ENCODE results near the gene CORIN.

The CORIN gene

DNA sequence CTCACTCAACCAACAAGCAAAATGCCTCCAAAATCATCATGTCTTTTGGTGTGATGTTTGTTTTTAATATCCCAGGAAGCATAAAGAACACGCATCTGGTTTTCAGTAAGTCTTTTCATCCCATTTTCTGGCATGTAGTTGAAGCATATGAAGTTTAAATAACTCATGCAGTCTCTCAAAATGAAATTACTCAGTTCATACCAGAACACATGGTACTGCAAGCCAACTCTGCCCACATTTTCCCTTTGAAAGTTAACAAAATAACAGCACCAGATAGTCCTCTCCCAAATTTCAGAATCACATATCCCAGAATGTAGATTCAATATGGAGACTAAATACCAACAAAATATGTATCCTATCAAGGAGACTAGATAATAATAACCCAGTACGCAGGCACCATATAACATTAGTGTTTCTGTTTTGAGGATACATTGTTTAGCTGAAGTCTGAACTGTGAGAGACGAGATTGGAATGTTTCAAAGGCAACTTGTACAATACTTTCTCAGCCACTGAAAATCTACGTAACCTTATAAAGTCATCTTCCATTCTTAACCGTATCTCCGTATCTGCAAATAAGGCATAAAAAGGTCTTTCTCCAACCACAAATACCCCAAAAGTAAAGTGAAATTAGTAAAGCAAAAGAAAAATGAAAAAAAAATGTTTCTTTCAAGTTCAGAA lies 23.1 kb downstream of the CORIN start:
- TF ChIP-seq PPARA (CRISPR knock-in tag; IDR thresholded peaks at IDR 0.05; ENCODE audit: borderline replicate concordance) (no peak), CSDC2 (CRISPR knock-in tag; IDR thresholded peaks at IDR 0.05) (no peak), TOX (CRISPR knock-in tag; IDR thresholded peaks at IDR 0.05; ENCODE audit: borderline replicate concordance) (no peak), ARNTL (CRISPR knock-in tag; IDR thresholded peaks at IDR 0.05; ENCODE audit: borderline replicate concordance, low read depth) (no peak), TCF4 (CRISPR knock-in tag; IDR thresholded peaks at IDR 0.05; ENCODE audit: borderline replicate concordance) (no peak), ZFP3 (CRISPR knock-in tag; IDR thresholded peaks at IDR 0.05) (no peak), ESRRG (CRISPR knock-in tag; IDR thresholded peaks at IDR 0.05) (no peak), BACH2 (CRISPR knock-in tag; IDR thresholded peaks at IDR 0.05; ENCODE audit: borderline replicate concordance) (no peak), ZFP30 (CRISPR knock-in tag; IDR thresholded peaks at IDR 0.05) (no peak), ZC3H10 (CRISPR knock-in tag; IDR thresholded peaks at IDR 0.05) (no peak), SNAI2 (CRISPR knock-in tag; IDR thresholded peaks at IDR 0.05) (no peak), ZNF70 (CRISPR knock-in tag; IDR thresholded peaks at IDR 0.05) (no peak), RARB (CRISPR knock-in tag; IDR thresholded peaks at IDR 0.05) (no peak), ISL1 (CRISPR knock-in tag; IDR thresholded peaks at IDR 0.05) (no peak)
- TF ChIP-seq, protein P1, sequence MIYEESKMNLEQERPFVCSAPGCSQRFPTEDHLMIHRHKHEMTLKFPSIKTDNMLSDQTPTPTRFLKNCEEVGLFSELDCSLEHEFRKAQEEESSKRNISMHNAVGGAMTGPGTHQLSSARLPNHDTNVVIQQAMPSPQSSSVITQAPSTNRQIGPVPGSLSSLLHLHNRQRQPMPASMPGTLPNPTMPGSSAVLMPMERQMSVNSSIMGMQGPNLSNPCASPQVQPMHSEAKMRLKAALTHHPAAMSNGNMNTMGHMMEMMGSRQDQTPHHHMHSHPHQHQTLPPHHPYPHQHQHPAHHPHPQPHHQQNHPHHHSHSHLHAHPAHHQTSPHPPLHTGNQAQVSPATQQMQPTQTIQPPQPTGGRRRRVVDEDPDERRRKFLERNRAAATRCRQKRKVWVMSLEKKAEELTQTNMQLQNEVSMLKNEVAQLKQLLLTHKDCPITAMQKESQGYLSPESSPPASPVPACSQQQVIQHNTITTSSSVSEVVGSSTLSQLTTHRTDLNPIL (CRISPR knock-in tag; IDR thresholded peaks at IDR 0.05; ENCODE audit: low read depth), result no peak
- TF ChIP-seq, protein P2, sequence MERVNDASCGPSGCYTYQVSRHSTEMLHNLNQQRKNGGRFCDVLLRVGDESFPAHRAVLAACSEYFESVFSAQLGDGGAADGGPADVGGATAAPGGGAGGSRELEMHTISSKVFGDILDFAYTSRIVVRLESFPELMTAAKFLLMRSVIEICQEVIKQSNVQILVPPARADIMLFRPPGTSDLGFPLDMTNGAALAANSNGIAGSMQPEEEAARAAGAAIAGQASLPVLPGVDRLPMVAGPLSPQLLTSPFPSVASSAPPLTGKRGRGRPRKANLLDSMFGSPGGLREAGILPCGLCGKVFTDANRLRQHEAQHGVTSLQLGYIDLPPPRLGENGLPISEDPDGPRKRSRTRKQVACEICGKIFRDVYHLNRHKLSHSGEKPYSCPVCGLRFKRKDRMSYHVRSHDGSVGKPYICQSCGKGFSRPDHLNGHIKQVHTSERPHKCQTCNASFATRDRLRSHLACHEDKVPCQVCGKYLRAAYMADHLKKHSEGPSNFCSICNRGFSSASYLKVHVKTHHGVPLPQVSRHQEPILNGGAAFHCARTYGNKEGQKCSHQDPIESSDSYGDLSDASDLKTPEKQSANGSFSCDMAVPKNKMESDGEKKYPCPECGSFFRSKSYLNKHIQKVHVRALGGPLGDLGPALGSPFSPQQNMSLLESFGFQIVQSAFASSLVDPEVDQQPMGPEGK (CRISPR knock-in tag; IDR thresholded peaks at IDR 0.05; ENCODE audit: borderline replicate concordance), result no peak
- TF ChIP-seq, protein P3, sequence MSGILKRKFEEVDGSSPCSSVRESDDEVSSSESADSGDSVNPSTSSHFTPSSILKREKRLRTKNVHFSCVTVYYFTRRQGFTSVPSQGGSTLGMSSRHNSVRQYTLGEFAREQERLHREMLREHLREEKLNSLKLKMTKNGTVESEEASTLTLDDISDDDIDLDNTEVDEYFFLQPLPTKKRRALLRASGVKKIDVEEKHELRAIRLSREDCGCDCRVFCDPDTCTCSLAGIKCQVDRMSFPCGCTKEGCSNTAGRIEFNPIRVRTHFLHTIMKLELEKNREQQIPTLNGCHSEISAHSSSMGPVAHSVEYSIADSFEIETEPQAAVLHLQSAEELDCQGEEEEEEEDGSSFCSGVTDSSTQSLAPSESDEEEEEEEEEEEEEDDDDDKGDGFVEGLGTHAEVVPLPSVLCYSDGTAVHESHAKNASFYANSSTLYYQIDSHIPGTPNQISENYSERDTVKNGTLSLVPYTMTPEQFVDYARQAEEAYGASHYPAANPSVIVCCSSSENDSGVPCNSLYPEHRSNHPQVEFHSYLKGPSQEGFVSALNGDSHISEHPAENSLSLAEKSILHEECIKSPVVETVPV (CRISPR knock-in tag; IDR thresholded peaks at IDR 0.05), result no peak
- TF ChIP-seq, protein P4, sequence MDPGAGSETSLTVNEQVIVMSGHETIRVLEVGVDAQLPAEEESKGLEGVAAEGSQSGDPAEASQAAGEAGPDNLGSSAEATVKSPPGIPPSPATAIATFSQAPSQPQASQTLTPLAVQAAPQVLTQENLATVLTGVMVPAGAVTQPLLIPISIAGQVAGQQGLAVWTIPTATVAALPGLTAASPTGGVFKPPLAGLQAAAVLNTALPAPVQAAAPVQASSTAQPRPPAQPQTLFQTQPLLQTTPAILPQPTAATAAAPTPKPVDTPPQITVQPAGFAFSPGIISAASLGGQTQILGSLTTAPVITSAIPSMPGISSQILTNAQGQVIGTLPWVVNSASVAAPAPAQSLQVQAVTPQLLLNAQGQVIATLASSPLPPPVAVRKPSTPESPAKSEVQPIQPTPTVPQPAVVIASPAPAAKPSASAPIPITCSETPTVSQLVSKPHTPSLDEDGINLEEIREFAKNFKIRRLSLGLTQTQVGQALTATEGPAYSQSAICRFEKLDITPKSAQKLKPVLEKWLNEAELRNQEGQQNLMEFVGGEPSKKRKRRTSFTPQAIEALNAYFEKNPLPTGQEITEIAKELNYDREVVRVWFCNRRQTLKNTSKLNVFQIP (CRISPR knock-in tag; IDR thresholded peaks at IDR 0.05; ENCODE audit: borderline replicate concordance, low read depth), result no peak
- TF ChIP-seq, protein P5, sequence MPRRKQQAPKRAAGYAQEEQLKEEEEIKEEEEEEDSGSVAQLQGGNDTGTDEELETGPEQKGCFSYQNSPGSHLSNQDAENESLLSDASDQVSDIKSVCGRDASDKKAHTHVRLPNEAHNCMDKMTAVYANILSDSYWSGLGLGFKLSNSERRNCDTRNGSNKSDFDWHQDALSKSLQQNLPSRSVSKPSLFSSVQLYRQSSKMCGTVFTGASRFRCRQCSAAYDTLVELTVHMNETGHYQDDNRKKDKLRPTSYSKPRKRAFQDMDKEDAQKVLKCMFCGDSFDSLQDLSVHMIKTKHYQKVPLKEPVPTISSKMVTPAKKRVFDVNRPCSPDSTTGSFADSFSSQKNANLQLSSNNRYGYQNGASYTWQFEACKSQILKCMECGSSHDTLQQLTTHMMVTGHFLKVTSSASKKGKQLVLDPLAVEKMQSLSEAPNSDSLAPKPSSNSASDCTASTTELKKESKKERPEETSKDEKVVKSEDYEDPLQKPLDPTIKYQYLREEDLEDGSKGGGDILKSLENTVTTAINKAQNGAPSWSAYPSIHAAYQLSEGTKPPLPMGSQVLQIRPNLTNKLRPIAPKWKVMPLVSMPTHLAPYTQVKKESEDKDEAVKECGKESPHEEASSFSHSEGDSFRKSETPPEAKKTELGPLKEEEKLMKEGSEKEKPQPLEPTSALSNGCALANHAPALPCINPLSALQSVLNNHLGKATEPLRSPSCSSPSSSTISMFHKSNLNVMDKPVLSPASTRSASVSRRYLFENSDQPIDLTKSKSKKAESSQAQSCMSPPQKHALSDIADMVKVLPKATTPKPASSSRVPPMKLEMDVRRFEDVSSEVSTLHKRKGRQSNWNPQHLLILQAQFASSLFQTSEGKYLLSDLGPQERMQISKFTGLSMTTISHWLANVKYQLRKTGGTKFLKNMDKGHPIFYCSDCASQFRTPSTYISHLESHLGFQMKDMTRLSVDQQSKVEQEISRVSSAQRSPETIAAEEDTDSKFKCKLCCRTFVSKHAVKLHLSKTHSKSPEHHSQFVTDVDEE (CRISPR knock-in tag; IDR thresholded peaks at IDR 0.05), result no peak
- ATAC-seq, result no peak

DNA sequence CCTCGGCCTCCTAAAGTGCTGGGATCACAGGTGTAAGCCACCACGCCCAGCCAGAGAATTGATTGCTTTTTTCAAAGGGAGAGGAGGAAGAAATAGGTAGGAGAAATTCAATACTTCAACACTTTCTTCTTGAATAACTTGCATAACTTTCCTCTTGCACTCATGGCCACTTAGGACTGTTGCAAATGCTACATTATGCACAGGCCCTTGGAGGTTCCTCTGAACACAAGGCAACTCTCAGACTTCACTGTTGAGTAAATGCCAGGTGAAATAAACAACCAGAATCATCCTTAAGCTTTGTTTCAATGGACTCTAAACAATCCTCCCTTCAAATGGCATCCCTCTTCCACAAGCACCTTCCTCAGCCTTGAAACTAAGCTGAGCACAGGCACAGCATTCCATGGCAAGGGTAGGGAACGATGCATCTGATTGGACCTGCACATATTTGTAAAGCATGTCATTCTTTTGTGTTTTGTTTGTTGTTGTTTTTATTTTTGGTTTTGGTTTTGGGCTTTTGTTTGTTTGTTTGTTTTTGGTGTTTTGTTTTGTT lies 28.1 kb downstream of the CORIN start:
- no peak for ATAC-seq
- TF ChIP-seq ZC3H10 (CRISPR knock-in tag; IDR thresholded peaks at IDR 0.05) (no peak), ESRRG (CRISPR knock-in tag; IDR thresholded peaks at IDR 0.05) (no peak), BACH2 (CRISPR knock-in tag; IDR thresholded peaks at IDR 0.05; ENCODE audit: borderline replicate concordance) (no peak), SNAI2 (CRISPR knock-in tag; IDR thresholded peaks at IDR 0.05) (no peak), RARB (CRISPR knock-in tag; IDR thresholded peaks at IDR 0.05) (no peak), CSDC2 (CRISPR knock-in tag; IDR thresholded peaks at IDR 0.05) (no peak), ZNF565 (CRISPR knock-in tag; conservative IDR thresholded peaks at IDR 0.05; ENCODE audit: low read depth) (no peak), ZNF70 (CRISPR knock-in tag; IDR thresholded peaks at IDR 0.05) (no peak), ZFP3 (CRISPR knock-in tag; IDR thresholded peaks at IDR 0.05) (no peak)
- TF ChIP-seq, protein P2 (CRISPR knock-in tag; IDR thresholded peaks at IDR 0.05; ENCODE audit: borderline replicate concordance), result no peak
- TF ChIP-seq, protein P1 (CRISPR knock-in tag; IDR thresholded peaks at IDR 0.05; ENCODE audit: low read depth), result no peak
- TF ChIP-seq, protein P5 (CRISPR knock-in tag; IDR thresholded peaks at IDR 0.05), result no peak

Measured in SK-N-SH treated with all-trans-retinoic acid at 6 μM for 48 hours (cell line).